HepG2 (cell line): ENCODE measurements around the gene GALNT1.

Source experiments
- ETV5 ChIP-seq: IDR thresholded peaks from 2 replicates; pipeline ENCODE4 v1.6.1; 2018; ENCODE audit warnings: missing biosample characterization, missing genetic modification reagents, inconsistent platforms, borderline replicate concordance
- MED13 ChIP-seq: sonication (generic); formaldehyde crosslinking; IDR thresholded peaks from 2 replicates; pipeline ENCODE4 v1.5.0; 2020; ENCODE audit warnings: missing genetic modification reagents
- NFE2L2 ChIP-seq: fragments of 150-350 bp; IDR thresholded peaks from 2 replicates; pipeline ENCODE4 v1.6.1; 2014; ENCODE audit warnings: low read length
- SRY ChIP-seq: sonication (generic); formaldehyde crosslinking; IDR thresholded peaks from 2 replicates; pipeline ENCODE4 v1.8.0; 2022; ENCODE audit warnings: mild to moderate bottlenecking, missing genetic modification reagents
- ZBTB20 ChIP-seq: sonication (generic); formaldehyde crosslinking; IDR thresholded peaks from 2 replicates; pipeline ENCODE4 v1.8.1; 2023; ENCODE audit warnings: missing genetic modification reagents, low read depth, mild to moderate bottlenecking, borderline replicate concordance
- ZNF230 ChIP-seq: sonication (generic); formaldehyde crosslinking; IDR thresholded peaks from 2 replicates; pipeline ENCODE4 v1.4.0; 2020; ENCODE audit warnings: mild to moderate bottlenecking, missing genetic modification reagents

- TF ChIP-seq NFE2L2 (no peak), ETV5 (CRISPR knock-in tag) (no peak), SRY (CRISPR knock-in tag) (no peak), MED13 (CRISPR knock-in tag) (no peak), ZNF230 (CRISPR knock-in tag) (no peak), ZBTB20 (CRISPR knock-in tag) (no peak)
Observed at GRCh38 chr18:35572644-35573043, 8.9 kb upstream of the GALNT1 start.
